Gastroesophageal sphincter (tissue), 3 donors: ENCODE results near the gene AKT3.

Experiments
- CTCF ChIP-seq, 4 experiments: fragments of 200-600 bp in 2 of 4; fragments of 450-650 bp in 2 of 4; sonication (generic) in 1 of 4; IDR thresholded peaks; one replicate each; pipeline ENCODE4 v1.5.1; 2017 to 2019; ENCODE audit warnings: antibody characterized with exemption in 4 of 4, mild to moderate bottlenecking in 2 of 4, moderate library complexity in 2 of 4
- EP300 ChIP-seq: sonication (generic); formaldehyde crosslinking; IDR thresholded peaks from one replicate; pipeline ENCODE4 v1.6.1; 2017; ENCODE audit warnings: antibody characterized with exemption, mild to moderate bottlenecking
- POLR2A ChIP-seq, 2 donors: fragments of 450-650 bp; IDR thresholded peaks; one replicate each; pipeline ENCODE4 v1.6.1; 2017; ENCODE audit warnings: antibody characterized with exemption in 2 of 2, mild to moderate bottlenecking in 2 of 2, moderate library complexity in 1 of 2
- POLR2AphosphoS5 ChIP-seq: sonication (generic); formaldehyde crosslinking; IDR thresholded peaks from one replicate; pipeline ENCODE4 v1.6.1; 2017; ENCODE audit warnings: antibody characterized with exemption

GRCh38 chr1:243731301-243731891 is 118.6 kb downstream of the AKT3 start:
- TF ChIP-seq CTCF (IDR thresholded peaks at IDR 0.05) (no peak), POLR2A (IDR thresholded peaks at IDR 0.05) (no peak), POLR2AphosphoS5 (peak; percentile 26), EP300 (no peak)
